Adipocyte (in vitro differentiated cells): Measurements from ENCODE around the gene ODAD3.
"Not testable (repeated sequence)": the region's sequence is repeated elsewhere in the genome, so short reads cannot be mapped to it uniquely, and the experiment has no call there.

Source experiments
- DNase-seq: peaks from one replicate; pipeline ENCODE4 v3.0.0-alpha.2; 2015; ENCODE audit warnings: low read depth
- H3K27me3 ChIP-seq: replicated peaks from 2 replicates; pipeline ENCODE4 v1.7.0; 2013; ENCODE audit warnings: mild to moderate bottlenecking, low read length, moderate library complexity; ENCODE audit not compliant: control insufficient read depth, insufficient read depth
- H3K36me3 ChIP-seq: 2 replicates; pipeline ENCODE4 v1.7.0; 2013; ENCODE audit warnings: low read length, mild to moderate bottlenecking, moderate library complexity; ENCODE audit not compliant: control insufficient read depth, insufficient read depth, severe bottlenecking
- H3K4me1 ChIP-seq: 2 replicates; pipeline ENCODE4 v1.7.0; 2013; ENCODE audit warnings: mild to moderate bottlenecking, low read length, moderate library complexity; ENCODE audit not compliant: control insufficient read depth, insufficient read depth
- H3K4me3 ChIP-seq: 2 replicates; pipeline ENCODE4 v1.7.0; 2013; ENCODE audit warnings: mild to moderate bottlenecking, low read length, moderate library complexity
- H3K9ac ChIP-seq: 2 replicates; pipeline ENCODE4 v1.7.0; 2013; ENCODE audit warnings: mild to moderate bottlenecking, low read length, moderate library complexity
- H3K9me3 ChIP-seq: 2 replicates; pipeline ENCODE4 v1.7.0; 2013; ENCODE audit warnings: mild to moderate bottlenecking, low read length, moderate library complexity; ENCODE audit not compliant: control insufficient read depth

ODAD3 gene

DNA sequence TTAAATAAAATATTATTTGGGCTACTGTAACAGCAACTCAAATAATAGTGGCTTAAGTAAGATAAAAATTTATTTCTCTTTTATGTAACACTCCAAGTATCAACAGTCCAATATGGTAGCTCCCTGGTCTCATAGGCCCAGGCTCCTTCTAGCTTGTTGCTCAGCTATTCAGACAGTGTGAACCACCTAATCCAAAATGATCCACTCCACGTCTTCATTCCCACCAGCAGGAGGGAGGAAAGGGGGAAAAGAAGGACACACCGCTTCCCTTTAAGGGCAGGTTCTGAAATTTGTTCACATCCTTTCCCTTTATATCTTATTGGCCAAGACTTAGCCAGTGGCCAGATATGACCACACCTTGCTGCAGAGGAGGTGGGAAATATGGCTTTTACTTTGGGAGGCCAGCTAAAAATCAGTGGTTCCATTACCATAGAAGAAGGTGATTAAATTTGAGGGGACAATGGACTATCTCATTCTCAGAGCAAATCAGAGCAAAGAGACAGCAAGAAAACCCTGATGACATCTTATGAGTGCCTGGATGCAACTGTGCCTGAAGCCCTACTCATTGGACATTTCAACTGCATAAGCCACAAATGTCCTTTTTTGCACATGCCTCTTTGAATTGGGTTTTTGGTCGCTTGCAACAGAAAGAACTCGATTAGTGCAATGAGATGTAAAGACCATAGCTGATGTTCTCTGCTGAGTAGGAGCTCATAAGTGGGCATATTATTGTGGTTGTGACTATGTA, 43.8 kb downstream of the ODAD3 start:
- Histone ChIP-seq H3K4me3 (no peak overlapping the region), H3K4me1 (no peaks in the 10 kb centered on the region), H3K9ac (no peak overlapping the region), H3K27me3 (peaks cover 3% of the 10 kb centered on the region), H3K9me3 (peaks cover 7% of the 10 kb centered on the region), H3K36me3 (no peaks in the 10 kb centered on the region)
- DNase-seq, result no peak

DNA sequence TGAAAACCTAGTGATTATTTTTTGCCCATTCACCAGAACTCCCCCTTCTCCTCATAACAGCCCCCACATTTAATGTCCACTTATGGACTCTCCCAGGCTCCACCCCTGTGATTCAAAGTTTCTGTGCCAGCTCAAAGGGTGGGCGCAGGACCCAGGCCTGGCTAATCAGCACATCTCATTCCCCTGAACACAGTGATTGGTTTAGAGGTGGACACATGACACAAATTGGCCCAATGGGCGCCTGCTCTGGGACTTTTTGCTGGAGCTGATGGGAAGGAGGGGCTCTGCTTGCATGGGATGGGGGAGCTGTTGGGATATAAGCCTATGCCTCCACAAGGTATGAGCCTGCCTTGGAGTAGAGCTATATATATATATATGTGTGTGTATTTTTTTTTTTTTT, 44.6 kb downstream of the ODAD3 start:
- H3K4me1 ChIP-seq, result no peaks in the 10 kb centered on the region
- H3K9ac ChIP-seq, result no peak overlapping the region
- DNase-seq, result no peak
- H3K36me3 ChIP-seq, result no peaks in the 10 kb centered on the region
- H3K4me3 ChIP-seq, result no peak overlapping the region
- H3K27me3 ChIP-seq, result peaks cover 3% of the 10 kb centered on the region
- peaks cover 7% of the 10 kb centered on the region for H3K9me3 ChIP-seq

DNA sequence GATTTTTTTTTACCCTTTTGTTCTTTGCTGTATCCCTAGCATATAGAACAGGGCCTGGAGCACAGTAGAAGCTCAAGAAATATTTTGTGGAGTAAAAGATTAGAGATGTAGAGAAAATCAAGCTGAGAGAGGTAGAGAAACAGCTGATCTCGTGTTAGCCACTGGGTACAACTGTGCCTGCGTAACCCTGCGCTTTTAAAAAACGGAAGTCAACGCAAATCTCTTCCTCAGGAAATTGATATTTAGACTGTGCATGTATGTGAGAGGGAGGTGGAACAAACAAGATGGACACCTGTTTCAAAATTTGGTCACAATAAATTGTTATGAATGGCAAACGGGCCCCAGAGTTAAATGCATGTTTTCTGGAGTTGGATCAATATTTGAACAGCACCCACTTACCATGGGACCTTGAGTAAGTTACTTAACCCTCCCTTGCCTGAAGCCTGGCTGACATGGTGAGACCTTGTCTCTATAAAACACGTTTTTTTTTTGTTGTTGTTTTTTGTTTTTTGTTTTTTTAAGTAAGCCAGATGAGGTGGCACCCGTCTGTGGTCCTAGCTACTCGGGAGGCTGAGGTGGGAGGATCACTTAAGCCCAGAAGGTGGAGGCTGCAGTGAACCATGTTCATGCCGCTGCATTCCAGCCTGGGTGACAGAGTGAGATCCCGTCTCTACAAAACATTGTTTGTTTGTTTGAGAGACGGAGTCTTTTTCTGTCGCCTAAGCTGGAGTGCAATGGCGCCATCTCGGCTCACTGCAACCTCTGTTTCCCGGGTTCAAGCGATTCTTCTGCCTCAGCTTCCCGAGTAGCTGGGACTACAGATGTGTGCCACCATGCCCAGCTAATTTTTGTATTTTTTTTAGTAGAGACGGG, 47.5 kb downstream of the ODAD3 start:
- no peaks in the 10 kb centered on the region for H3K4me1 ChIP-seq
- no peaks in the 10 kb centered on the region for H3K36me3 ChIP-seq
- H3K27me3 ChIP-seq, result peaks cover 9% of the 10 kb centered on the region
- no peak for DNase-seq
- no peak overlapping the region for H3K4me3 ChIP-seq
- peaks cover 7% of the 10 kb centered on the region for H3K9me3 ChIP-seq
- no peak overlapping the region for H3K9ac ChIP-seq

DNA sequence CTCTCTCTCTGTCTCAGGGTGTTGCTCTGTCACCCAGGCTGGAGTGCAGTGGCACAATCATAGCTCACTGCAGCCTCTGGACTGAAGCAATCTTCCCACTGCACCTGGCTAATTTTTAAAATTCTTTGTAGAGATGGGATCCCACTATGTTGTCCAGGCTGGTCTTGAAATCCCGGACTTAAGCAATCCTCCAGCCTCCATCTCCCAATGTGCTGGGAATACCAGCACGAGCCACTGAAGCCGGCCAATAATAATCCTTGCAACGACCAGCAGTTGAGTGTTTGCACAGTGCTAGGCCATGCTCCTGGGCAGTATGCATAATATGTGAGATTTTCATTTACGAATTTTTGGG, 50.2 kb downstream of the ODAD3 start:
- peaks cover 10% of the 10 kb centered on the region for H3K4me1 ChIP-seq
- DNase-seq, result no peak
- H3K9me3 ChIP-seq, result no peaks in the 10 kb centered on the region
- H3K4me3 ChIP-seq, result no peak overlapping the region
- H3K9ac ChIP-seq, result no peak overlapping the region
- H3K27me3 ChIP-seq, result peaks cover 15% of the 10 kb centered on the region
- H3K36me3 ChIP-seq, result no peaks in the 10 kb centered on the region

DNA sequence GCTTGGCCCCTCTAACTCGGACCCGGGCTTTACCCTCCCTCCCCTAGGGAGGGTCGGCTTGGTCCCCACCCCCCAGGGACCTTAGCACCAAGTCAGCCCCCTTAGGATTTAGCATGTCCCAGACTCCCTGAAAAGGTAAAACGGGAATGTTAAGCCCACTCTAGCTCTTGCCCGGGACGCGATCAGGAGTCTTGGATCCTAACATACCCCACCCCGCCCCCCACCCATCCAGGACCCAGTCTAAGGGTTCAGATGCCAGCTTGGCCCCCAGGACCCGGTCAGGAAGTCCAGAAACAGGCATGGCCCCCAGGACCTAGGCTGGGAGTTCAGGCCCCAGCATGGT, 51.2 kb downstream of the ODAD3 start:
- H3K4me1 ChIP-seq, result peaks cover 12% of the 10 kb centered on the region
- no peaks in the 10 kb centered on the region for H3K9me3 ChIP-seq
- H3K27me3 ChIP-seq, result peaks cover 15% of the 10 kb centered on the region
- H3K4me3 ChIP-seq, result no peak overlapping the region
- H3K36me3 ChIP-seq, result no peaks in the 10 kb centered on the region
- no peak overlapping the region for H3K9ac ChIP-seq
- no peak for DNase-seq

DNA sequence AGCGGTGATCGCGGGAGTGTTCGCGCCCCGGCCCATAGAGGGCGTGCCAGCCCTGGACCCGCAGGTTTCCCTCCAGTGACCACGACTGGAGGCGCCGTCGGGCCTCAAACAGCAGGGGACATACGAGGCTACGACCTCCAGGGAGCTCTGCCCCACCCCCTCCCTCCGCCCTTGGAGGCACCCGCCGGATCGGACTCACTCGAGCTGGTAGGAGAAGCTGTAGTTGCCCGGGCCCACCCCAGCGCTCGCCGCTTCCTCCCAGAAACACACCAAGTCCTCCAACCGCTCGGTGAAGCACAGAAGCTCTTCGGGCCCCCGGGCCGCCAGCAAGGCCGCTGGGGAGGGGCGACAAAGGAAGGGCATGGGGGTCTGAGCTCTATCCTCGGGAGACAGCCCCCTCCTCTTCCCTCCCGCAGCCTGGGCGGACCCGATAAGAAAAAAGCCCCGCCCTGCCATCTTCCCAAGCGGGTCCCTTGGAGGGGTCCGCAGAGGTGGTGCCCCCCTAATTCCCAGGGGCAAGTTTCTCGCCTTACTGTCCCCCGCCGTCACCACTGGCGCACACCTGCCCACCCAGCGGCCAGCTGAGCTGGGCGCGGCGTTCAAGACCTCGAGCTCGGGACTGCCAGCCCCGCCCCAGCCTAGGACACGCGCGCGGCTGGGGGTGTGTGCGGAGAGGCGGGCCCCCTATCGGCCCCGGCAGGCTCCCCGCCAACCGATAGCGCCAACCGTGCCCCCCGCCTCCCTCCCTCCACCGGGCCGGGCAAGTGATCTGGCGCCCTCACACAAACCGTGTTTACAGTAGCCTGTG, 51.8 kb downstream of the ODAD3 start:
- H3K36me3 ChIP-seq, result no peaks in the 10 kb centered on the region
- no peak overlapping the region for H3K4me3 ChIP-seq
- peaks cover 18% of the 10 kb centered on the region for H3K4me1 ChIP-seq
- H3K9me3 ChIP-seq, result no peaks in the 10 kb centered on the region
- no peak overlapping the region for H3K9ac ChIP-seq
- peaks cover 15% of the 10 kb centered on the region for H3K27me3 ChIP-seq
- DNase-seq, result peak; percentile 40

DNA sequence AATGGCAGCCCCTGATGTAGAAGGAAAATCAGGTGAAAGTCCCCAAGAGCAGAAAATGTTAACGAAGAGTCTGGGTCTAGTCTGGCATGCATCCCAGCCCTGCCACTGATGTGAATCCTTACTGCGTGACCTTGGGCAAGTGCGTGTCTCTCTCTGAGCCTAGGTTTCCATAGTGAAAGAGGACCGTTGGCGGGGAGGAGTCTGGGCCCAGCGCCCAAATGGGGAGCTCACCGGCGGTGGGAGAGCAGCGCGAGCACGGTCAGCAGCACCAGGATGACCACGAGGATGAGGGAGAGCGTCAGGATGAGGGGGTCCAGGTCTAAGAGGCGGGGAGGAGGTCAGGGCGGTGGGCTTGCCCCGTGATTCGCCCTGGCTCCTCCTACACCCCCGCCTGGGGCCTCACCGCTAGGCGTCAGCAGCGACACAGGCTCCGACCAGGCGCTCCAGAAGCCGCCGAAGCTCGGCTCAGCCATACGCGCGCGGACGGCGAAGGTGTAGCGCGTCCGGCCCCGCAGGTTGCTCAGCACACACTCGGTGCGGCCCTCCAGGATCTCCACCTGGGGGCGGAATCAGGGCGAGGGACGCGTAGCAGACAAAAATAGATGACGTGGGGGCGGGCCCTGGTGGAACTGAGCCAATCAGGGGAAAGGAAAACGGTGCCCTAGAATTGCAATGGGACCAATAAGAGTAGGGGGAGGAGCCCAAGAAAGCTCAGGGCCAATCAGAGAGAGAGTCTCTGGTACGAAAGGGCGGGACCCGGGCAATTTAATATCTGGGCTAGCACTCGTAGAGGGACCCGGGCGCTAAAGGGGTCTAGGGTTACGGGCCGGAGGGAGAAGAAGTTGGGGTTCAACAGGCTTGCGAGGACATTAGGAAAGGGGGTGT, 54.0 kb downstream of the ODAD3 start:
- Histone ChIP-seq H3K27me3 (peaks cover 15% of the 10 kb centered on the region), H3K4me1 (peaks cover 32% of the 10 kb centered on the region), H3K36me3 (no peaks in the 10 kb centered on the region), H3K9ac (peak overlapping the region; percentile 64), H3K9me3 (no peaks in the 10 kb centered on the region), H3K4me3 (peak overlapping the region; percentile 78)
- peak; percentile 96 for DNase-seq

DNA sequence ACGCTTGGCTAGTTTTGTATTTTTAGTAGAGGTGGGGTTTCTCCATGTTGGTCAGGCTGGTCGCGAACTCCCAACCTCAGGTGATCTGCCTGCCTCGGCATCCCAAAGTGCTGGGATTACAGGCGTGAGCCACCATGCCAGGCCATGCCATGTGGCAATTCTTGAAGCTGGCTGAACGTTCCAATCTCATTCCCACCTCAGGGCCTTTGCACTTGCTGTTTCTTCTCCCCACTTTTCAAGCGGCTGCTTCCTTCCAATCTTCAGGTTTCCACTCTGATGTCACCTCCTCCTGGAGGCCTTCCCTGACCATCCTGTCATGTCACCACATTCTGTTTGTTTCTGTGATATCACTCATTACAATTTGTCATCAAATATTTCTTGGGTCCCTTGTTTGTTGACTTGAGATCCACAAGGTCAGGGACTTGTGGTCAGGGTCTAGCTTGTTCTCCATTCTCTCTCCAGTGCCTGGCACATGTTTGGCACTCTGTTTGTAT, 55.0 kb downstream of the ODAD3 start:
- H3K9me3 ChIP-seq, result no peaks in the 10 kb centered on the region
- no peak overlapping the region for H3K9ac ChIP-seq
- peaks cover 39% of the 10 kb centered on the region for H3K4me1 ChIP-seq
- H3K27me3 ChIP-seq, result peaks cover 15% of the 10 kb centered on the region
- H3K36me3 ChIP-seq, result no peaks in the 10 kb centered on the region
- DNase-seq, result no peak
- no peak overlapping the region for H3K4me3 ChIP-seq

DNA sequence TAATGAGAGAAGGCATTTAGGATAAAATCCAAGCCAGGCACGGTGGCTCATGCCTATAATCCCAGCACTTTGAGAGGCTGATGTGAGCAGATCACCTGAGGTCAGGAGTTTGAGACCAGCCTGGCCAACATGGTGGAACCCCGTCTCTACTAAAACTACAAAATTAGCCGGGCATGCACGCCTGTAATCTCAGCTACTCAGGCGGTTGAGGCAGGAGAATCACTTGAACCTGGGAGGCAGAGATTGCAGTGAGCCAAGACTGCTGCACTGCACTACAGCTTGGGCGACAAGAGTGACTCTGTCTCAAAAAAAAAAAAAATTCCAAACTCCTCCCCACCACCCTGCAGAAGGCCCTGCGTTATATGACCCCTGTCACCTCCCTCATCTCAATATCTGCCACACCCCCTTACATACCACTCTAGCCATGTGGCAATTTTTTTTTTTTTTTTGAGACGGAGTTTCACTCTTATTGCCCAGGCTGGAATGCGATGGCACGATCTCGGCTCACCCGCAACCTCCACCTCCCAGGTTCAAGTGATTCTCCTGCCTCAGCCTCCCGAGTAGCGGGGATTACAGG, 55.6 kb downstream of the ODAD3 start:
- not testable (repeated sequence) for H3K9me3 ChIP-seq, H3K4me3 ChIP-seq, H3K36me3 ChIP-seq, H3K9ac ChIP-seq, DNase-seq
- Histone ChIP-seq H3K27me3 (peaks cover 15% of the 10 kb centered on the region), H3K4me1 (peaks cover 39% of the 10 kb centered on the region)
